MM.1S (cell line): ENCODE results near the gene LINC01488.

Source experiments
- DNase-seq: peaks from one replicate; pipeline ENCODE4 v3.0.0-alpha.2; 2015
- H2AFZ ChIP-seq: fragments of 300-600 bp; sonication (generic); 2 replicates; pipeline ENCODE4 v1.6.0; 2016; ENCODE audit warnings: antibody characterized with exemption, low read length
- H3F3A ChIP-seq: fragments of 300-600 bp; sonication (generic); 2 replicates; pipeline ENCODE4 v1.6.1; 2016; ENCODE audit warnings: mild to moderate bottlenecking, antibody characterized with exemption, low read length, moderate library complexity, mixed read lengths; ENCODE audit not compliant: insufficient read depth
- H3K27ac ChIP-seq: fragments of 300-600 bp; sonication (generic); 2 replicates; pipeline ENCODE4 v1.5.1; 2016; ENCODE audit warnings: mild to moderate bottlenecking, low read length
- H3K27me3 ChIP-seq: fragments of 300-600 bp; sonication (generic); replicated peaks from 2 replicates; pipeline ENCODE4 v1.6.0; 2016; ENCODE audit warnings: low read length; ENCODE audit not compliant: insufficient read depth
- H3K36me3 ChIP-seq: fragments of 300-600 bp; sonication (generic); replicated peaks from 2 replicates; pipeline ENCODE4 v1.6.1; 2016; ENCODE audit warnings: mild to moderate bottlenecking, low read length, mixed read lengths; ENCODE audit not compliant: insufficient read depth
- H3K4me1 ChIP-seq: fragments of 300-600 bp; sonication (generic); 2 replicates; pipeline ENCODE4 v1.6.1; 2016; ENCODE audit warnings: low read length, mixed read lengths
- H3K4me2 ChIP-seq: fragments of 300-600 bp; sonication (generic); 2 replicates; pipeline ENCODE4 v1.6.0; 2016; ENCODE audit warnings: low read depth, low read length
- H3K4me3 ChIP-seq: fragments of 300-600 bp; sonication (generic); 2 replicates; pipeline ENCODE4 v1.5.1; 2016; ENCODE audit warnings: low read length, mixed read lengths
- H3K79me2 ChIP-seq: fragments of 300-600 bp; sonication (generic); 2 replicates; pipeline ENCODE4 v1.6.1; 2016; ENCODE audit warnings: mixed run types, low read length, mixed read lengths
- H3K9ac ChIP-seq: fragments of 300-600 bp; sonication (generic); 2 replicates; pipeline ENCODE4 v1.6.1; 2016; ENCODE audit warnings: low read length, mixed read lengths
- H3K9me2 ChIP-seq: fragments of 300-600 bp; sonication (generic); replicated peaks from 2 replicates; pipeline ENCODE4 v1.6.1; 2016; ENCODE audit warnings: mild to moderate bottlenecking, low read length, mixed read lengths; ENCODE audit not compliant: insufficient read depth
- H3K9me3 ChIP-seq: fragments of 300-600 bp; sonication (generic); replicated peaks from 2 replicates; pipeline ENCODE4 v1.6.1; 2016; ENCODE audit warnings: mild to moderate bottlenecking, low read length, mixed read lengths; ENCODE audit not compliant: insufficient read depth
- H4K20me1 ChIP-seq: fragments of 300-600 bp; sonication (generic); 2 replicates; pipeline ENCODE4 v1.6.1; 2016; ENCODE audit warnings: mild to moderate bottlenecking, low read length, moderate library complexity, mixed read lengths; ENCODE audit not compliant: insufficient read depth
- CTCF ChIP-seq: fragments of 300-600 bp; sonication (generic); IDR thresholded peaks from 2 replicates; pipeline ENCODE4 v1.5.1; 2016; ENCODE audit warnings: antibody characterized with exemption, low read length, mixed read lengths
- EZH2 ChIP-seq: fragments of 300-600 bp; sonication (generic); optimal IDR thresholded peaks from 2 replicates; pipeline ENCODE3; 2017; ENCODE audit warnings: low read depth, mild to moderate bottlenecking, antibody characterized with exemption, low read length, mixed read lengths
- EZH2phosphoT487 ChIP-seq: fragments of 300-600 bp; sonication (generic); IDR thresholded peaks from 2 replicates; pipeline ENCODE4 v1.6.1; 2018; ENCODE audit warnings: antibody characterized with exemption, low read length

The LINC01488 gene

DNA sequence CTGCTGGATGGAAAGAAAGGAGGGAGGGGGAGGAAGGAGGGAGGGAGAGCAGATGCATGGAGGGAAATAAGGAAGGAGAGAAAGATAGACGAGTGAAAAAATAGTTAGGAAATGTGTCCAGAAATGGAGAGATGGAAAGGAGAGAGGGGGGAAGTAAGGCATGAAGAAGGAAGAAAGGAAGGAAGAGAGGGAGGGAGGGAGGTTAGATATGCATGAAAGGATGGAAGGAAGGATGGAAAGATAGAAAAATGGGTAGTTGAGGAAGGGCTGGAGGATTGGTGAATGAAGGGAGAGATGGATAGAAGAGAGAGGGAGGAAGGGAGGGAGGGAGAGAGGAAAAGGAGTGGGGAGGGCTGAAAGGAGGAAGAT is 19.6 kb downstream of the LINC01488 start:
- TF ChIP-seq EZH2phosphoT487 (no peak), EZH2 (no peak), CTCF (no peak)
- no peak overlapping the region for H3K27ac ChIP-seq
- H3K36me3 ChIP-seq, result no peaks in the 10 kb centered on the region

DNA sequence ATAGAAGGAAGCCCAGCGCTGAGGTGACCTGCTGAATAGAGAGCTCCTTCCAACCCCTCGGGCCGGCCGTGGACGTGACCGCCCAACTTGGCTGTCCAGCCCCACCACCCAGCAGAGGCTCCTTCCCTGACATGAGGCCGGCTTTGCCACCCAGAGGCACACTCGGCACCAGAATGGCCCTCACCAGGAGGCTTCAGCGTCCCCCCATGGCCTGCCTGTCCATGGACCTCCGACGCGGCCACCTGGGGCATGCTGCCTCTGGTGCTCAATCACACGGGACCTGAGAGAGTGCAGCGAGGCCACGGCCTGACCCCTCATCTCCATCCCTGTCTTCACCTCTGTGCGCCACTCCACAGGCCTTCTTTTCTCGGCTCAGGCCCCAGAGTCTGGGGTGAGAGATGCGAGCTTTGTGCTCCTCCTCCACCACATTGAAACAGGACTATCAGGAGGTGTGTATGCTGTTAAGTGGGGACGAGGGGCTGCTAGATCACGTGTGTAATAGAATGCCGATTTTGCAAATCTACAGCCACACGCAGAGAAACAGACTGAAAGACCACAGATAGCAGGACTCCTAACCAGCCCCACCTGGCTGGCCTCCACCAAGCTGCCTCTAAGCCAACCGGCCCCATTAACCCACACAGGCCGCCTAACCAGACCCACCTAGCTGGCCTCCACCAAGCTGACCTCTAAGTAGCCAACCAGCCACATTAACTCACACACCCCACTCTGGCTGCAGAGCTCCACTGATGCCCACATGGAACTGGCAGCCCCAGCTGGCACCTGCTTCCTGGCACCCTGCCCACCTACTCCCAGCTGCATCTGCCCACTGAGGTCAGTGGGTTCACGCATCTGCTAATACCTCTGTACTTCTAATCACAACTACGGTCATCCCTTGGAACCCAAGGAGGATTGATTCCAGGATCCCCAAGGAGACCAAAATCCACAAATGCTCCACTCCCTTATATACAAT is 20.7 kb downstream of the LINC01488 start:
- TF ChIP-seq EZH2 (no peak), EZH2phosphoT487 (no peak), CTCF (no peak)
- DNase-seq, result no peak

More for the DNA sequence above, 19.6 kb downstream of the LINC01488 start:
- H3K9me3 ChIP-seq, result no peaks in the 10 kb centered on the region
- no peak overlapping the region for H3K9ac ChIP-seq
- no peak overlapping the region for H3K4me3 ChIP-seq
- H3K9me2 ChIP-seq, result no peaks in the 10 kb centered on the region
- H4K20me1 ChIP-seq, result no peaks in the 10 kb centered on the region
- no peak overlapping the region for H2AFZ ChIP-seq
- no peak overlapping the region for H3K4me2 ChIP-seq
- 0 out of 2 replicates have a peak, but pooled peaks cover 7% of the 10 kb centered on the region for H3K4me1 ChIP-seq
- no peaks in the 10 kb centered on the region for H3K79me2 ChIP-seq
- DNase-seq, result no peak
- peaks cover 14% of the 10 kb centered on the region for H3K27me3 ChIP-seq
- H3F3A ChIP-seq, result no peaks in the 10 kb centered on the region

GRCh38 chr11:69504127-69504526 is 22.7 kb downstream of the LINC01488 start:
- H3K9ac ChIP-seq, result no peak overlapping the region
- TF ChIP-seq CTCF, result no peak
- TF ChIP-seq EZH2phosphoT487, result no peak
- TF ChIP-seq EZH2, result no peak
- no peaks in the 10 kb centered on the region for H3F3A ChIP-seq
- H3K4me1 ChIP-seq, result 0 out of 2 replicates have a peak, but pooled peaks cover 7% of the 10 kb centered on the region
- no peaks in the 10 kb centered on the region for H3K36me3 ChIP-seq
- H3K9me3 ChIP-seq, result no peaks in the 10 kb centered on the region
- H3K27ac ChIP-seq, result no peak overlapping the region
- no peak overlapping the region for H2AFZ ChIP-seq
- DNase-seq, result no peak
- H4K20me1 ChIP-seq, result no peaks in the 10 kb centered on the region
- no peak overlapping the region for H3K4me3 ChIP-seq
- H3K79me2 ChIP-seq, result no peaks in the 10 kb centered on the region
- H3K4me2 ChIP-seq, result no peak overlapping the region
- peaks cover 25% of the 10 kb centered on the region for H3K27me3 ChIP-seq
- H3K9me2 ChIP-seq, result no peaks in the 10 kb centered on the region

More for the DNA sequence above, 20.7 kb downstream of the LINC01488 start:
- Histone ChIP-seq H2AFZ (no peak overlapping the region), H3K9me3 (no peaks in the 10 kb centered on the region), H4K20me1 (no peaks in the 10 kb centered on the region), H3K79me2 (no peaks in the 10 kb centered on the region), H3F3A (no peaks in the 10 kb centered on the region), H3K9ac (no peak overlapping the region), H3K4me3 (no peak overlapping the region), H3K4me2 (no peak overlapping the region), H3K9me2 (no peaks in the 10 kb centered on the region), H3K4me1 (0 out of 2 replicates have a peak, but pooled peaks cover 7% of the 10 kb centered on the region), H3K36me3 (no peaks in the 10 kb centered on the region), H3K27me3 (peaks cover 16% of the 10 kb centered on the region; the same call in 1 of the 2 replicates), H3K27ac (no peak overlapping the region)
